ENCODE data around the gene PADI6. TPM values are rescaled to one million over a fixed set of nuclear protein-coding genes. Genes with fewer than 3 reads are reported as not detected.

PADI6 gene
- polyA plus RNA-seq (2013, experiment 1 of 2) = not detected
- polyA plus RNA-seq (2013, experiment 2 of 2) = 0.03 TPM

GRCh38 chr1:17371896-17372295, at the start of gene PADI6:
Gene PADI6 (plus strand): TSS chr1:17372196. CDS start chr1:17372246, 50 bp downstream.
- Histone ChIP-seq H3K4me2 (ENCODE audit: low read length) (no peak within 1 kb of the TSS), H2BK5ac (ENCODE audit: low read length) (no peak within 1 kb of the TSS), H3K27ac (ENCODE audit: low read depth, low read length) (no peak within 1 kb of the TSS), H4K8ac (ENCODE audit: low read depth, low read length) (no peak within 1 kb of the TSS), H3K23ac (ENCODE audit: low read length) (no peak within 1 kb of the TSS), H3K4ac (ENCODE audit: low read depth, low read length) (no peak within 1 kb of the TSS), H2BK120ac (ENCODE audit: low read depth, low read length) (no peak within 1 kb of the TSS), H3K56ac (ENCODE audit: low read length) (no peak within 1 kb of the TSS), H3K79me2 (ENCODE audit: control insufficient read depth, insufficient read depth, low read length) (no peaks in the 10 kb centered on the region), H4K5ac (ENCODE audit: low read length) (no peak within 1 kb of the TSS), H2AK5ac (ENCODE audit: low read length) (no peak within 1 kb of the TSS), H3K18ac (ENCODE audit: low read length) (no peak within 1 kb of the TSS), H3K9ac (ENCODE audit: low read length) (no peak within 1 kb of the TSS), H3K4me3 (ENCODE audit: low read length) (no peak within 1 kb of the TSS), H2BK15ac (replicated peaks; ENCODE audit: low read depth) (no peak within 1 kb of the TSS), H3K27me3 (ENCODE audit: insufficient read depth, low read length, poor library complexity) (no peaks in the 10 kb centered on the region), H3K36me3 (ENCODE audit: control insufficient read depth, insufficient read depth, low read length) (no peaks in the 10 kb centered on the region), H3K4me1 (ENCODE audit: control insufficient read depth, low read depth, low read length) (no peaks in the 10 kb centered on the region), H3K79me1 (ENCODE audit: low read length) (no peaks in the 10 kb centered on the region)
- no peak for DNase-seq
- WGBS (ENCODE audit: extremely low coverage, insufficient coverage, low lambda C conversion rate) = no CpG with 5 or more reads among the region's 7 CpGs

GRCh38 chr1:17328855-17329254, 43.1 kb upstream of the PADI6 start:
- no peak overlapping the region for H2BK15ac ChIP-seq (replicated peaks; ENCODE audit: low read depth)
- H2AK5ac ChIP-seq (ENCODE audit: low read length) = no peak overlapping the region
- H3K4me1 ChIP-seq (ENCODE audit: control insufficient read depth, low read depth, low read length) = no peaks in the 10 kb centered on the region
- no peak overlapping the region for H3K4me3 ChIP-seq (ENCODE audit: low read length)
- H3K4me2 ChIP-seq (ENCODE audit: low read length) = no peak overlapping the region
- no peak overlapping the region for H3K18ac ChIP-seq (ENCODE audit: low read length)
- no peak overlapping the region for H2BK5ac ChIP-seq (ENCODE audit: low read length)
- no peak overlapping the region for H3K4ac ChIP-seq (ENCODE audit: low read depth, low read length)
- H3K79me2 ChIP-seq (ENCODE audit: control insufficient read depth, insufficient read depth, low read length) = no peaks in the 10 kb centered on the region
- no peak for DNase-seq
- H3K27ac ChIP-seq (ENCODE audit: low read depth, low read length) = no peak overlapping the region
- H3K9ac ChIP-seq (ENCODE audit: low read length) = no peak overlapping the region
- H4K5ac ChIP-seq (ENCODE audit: low read length) = no peak overlapping the region
- H3K56ac ChIP-seq (ENCODE audit: low read length) = no peak overlapping the region
- no peaks in the 10 kb centered on the region for H3K79me1 ChIP-seq (ENCODE audit: low read length)
- no peak overlapping the region for H2BK120ac ChIP-seq (ENCODE audit: low read depth, low read length)
- no peaks in the 10 kb centered on the region for H3K27me3 ChIP-seq (ENCODE audit: insufficient read depth, low read length, poor library complexity)
- H4K8ac ChIP-seq (ENCODE audit: low read depth, low read length) = no peak overlapping the region
- no peaks in the 10 kb centered on the region for H3K36me3 ChIP-seq (ENCODE audit: control insufficient read depth, insufficient read depth, low read length)
- no peak overlapping the region for H3K23ac ChIP-seq (ENCODE audit: low read length)
- WGBS (ENCODE audit: extremely low coverage, insufficient coverage, low lambda C conversion rate) = no CpG with 5 or more reads among the region's 5 CpGs

- Histone ChIP-seq H3K27me3 (ENCODE audit: insufficient read depth, low read length, poor library complexity) (no peaks in the 10 kb centered on the region), H4K8ac (ENCODE audit: low read depth, low read length) (no peak overlapping the region), H2BK120ac (ENCODE audit: low read depth, low read length) (no peak overlapping the region), H2BK15ac (replicated peaks; ENCODE audit: low read depth) (no peak overlapping the region), H3K56ac (ENCODE audit: low read length) (no peak overlapping the region), H3K4me2 (ENCODE audit: low read length) (no peak overlapping the region), H3K79me1 (ENCODE audit: low read length) (no peaks in the 10 kb centered on the region), H4K5ac (ENCODE audit: low read length) (no peak overlapping the region), H3K23ac (ENCODE audit: low read length) (no peak overlapping the region), H3K27ac (ENCODE audit: low read depth, low read length) (no peak overlapping the region), H3K9ac (ENCODE audit: low read length) (no peak overlapping the region), H3K4me3 (ENCODE audit: low read length) (no peak overlapping the region), H3K79me2 (ENCODE audit: control insufficient read depth, insufficient read depth, low read length) (no peaks in the 10 kb centered on the region), H2AK5ac (ENCODE audit: low read length) (no peak overlapping the region), H2BK5ac (ENCODE audit: low read length) (no peak overlapping the region), H3K36me3 (ENCODE audit: control insufficient read depth, insufficient read depth, low read length) (no peaks in the 10 kb centered on the region), H3K18ac (ENCODE audit: low read length) (no peak overlapping the region), H3K4me1 (ENCODE audit: control insufficient read depth, low read depth, low read length) (no peaks in the 10 kb centered on the region), H3K4ac (ENCODE audit: low read depth, low read length) (no peak overlapping the region)
- WGBS (ENCODE audit: extremely low coverage, insufficient coverage, low lambda C conversion rate) = no CpG with 5 or more reads among the region's 4 CpGs
- no peak for DNase-seq
Measured at GRCh38 chr1:17329610-17330009, 42.4 kb upstream of the PADI6 start.

GRCh38 chr1:17330856-17331255, 41.1 kb upstream of the PADI6 start:
- Histone ChIP-seq H2BK120ac (ENCODE audit: low read depth, low read length) (no peak overlapping the region), H2BK15ac (replicated peaks; ENCODE audit: low read depth) (no peak overlapping the region), H3K4me2 (ENCODE audit: low read length) (no peak overlapping the region), H3K23ac (ENCODE audit: low read length) (no peak overlapping the region), H3K36me3 (ENCODE audit: control insufficient read depth, insufficient read depth, low read length) (no peaks in the 10 kb centered on the region), H3K4ac (ENCODE audit: low read depth, low read length) (no peak overlapping the region), H3K9ac (ENCODE audit: low read length) (no peak overlapping the region), H3K18ac (ENCODE audit: low read length) (no peak overlapping the region), H4K5ac (ENCODE audit: low read length) (no peak overlapping the region), H3K79me2 (ENCODE audit: control insufficient read depth, insufficient read depth, low read length) (no peaks in the 10 kb centered on the region), H3K27ac (ENCODE audit: low read depth, low read length) (no peak overlapping the region), H2AK5ac (ENCODE audit: low read length) (no peak overlapping the region), H3K4me1 (ENCODE audit: control insufficient read depth, low read depth, low read length) (no peaks in the 10 kb centered on the region), H3K56ac (ENCODE audit: low read length) (no peak overlapping the region), H2BK5ac (ENCODE audit: low read length) (no peak overlapping the region), H3K79me1 (ENCODE audit: low read length) (no peaks in the 10 kb centered on the region), H3K4me3 (ENCODE audit: low read length) (no peak overlapping the region), H3K27me3 (ENCODE audit: insufficient read depth, low read length, poor library complexity) (no peaks in the 10 kb centered on the region), H4K8ac (ENCODE audit: low read depth, low read length) (no peak overlapping the region)
- no peak for DNase-seq
- WGBS (ENCODE audit: extremely low coverage, insufficient coverage, low lambda C conversion rate) = no CpG with 5 or more reads among the region's 7 CpGs

- H4K8ac ChIP-seq (ENCODE audit: low read depth, low read length) = no peak overlapping the region
- no peaks in the 10 kb centered on the region for H3K36me3 ChIP-seq (ENCODE audit: control insufficient read depth, insufficient read depth, low read length)
- no peak overlapping the region for H3K4me2 ChIP-seq (ENCODE audit: low read length)
- H3K79me2 ChIP-seq (ENCODE audit: control insufficient read depth, insufficient read depth, low read length) = no peaks in the 10 kb centered on the region
- H3K9ac ChIP-seq (ENCODE audit: low read length) = no peak overlapping the region
- no peak for DNase-seq
- no peaks in the 10 kb centered on the region for H3K79me1 ChIP-seq (ENCODE audit: low read length)
- WGBS (ENCODE audit: extremely low coverage, insufficient coverage, low lambda C conversion rate) = no CpG with 5 or more reads among the region's 8 CpGs
- no peaks in the 10 kb centered on the region for H3K27me3 ChIP-seq (ENCODE audit: insufficient read depth, low read length, poor library complexity)
- no peak overlapping the region for H3K4me3 ChIP-seq (ENCODE audit: low read length)
- no peaks in the 10 kb centered on the region for H3K4me1 ChIP-seq (ENCODE audit: control insufficient read depth, low read depth, low read length)
- H3K23ac ChIP-seq (ENCODE audit: low read length) = no peak overlapping the region
- no peak overlapping the region for H2BK120ac ChIP-seq (ENCODE audit: low read depth, low read length)
- no peak overlapping the region for H3K27ac ChIP-seq (ENCODE audit: low read depth, low read length)
- no peak overlapping the region for H2BK15ac ChIP-seq (replicated peaks; ENCODE audit: low read depth)
- no peak overlapping the region for H2AK5ac ChIP-seq (ENCODE audit: low read length)
- no peak overlapping the region for H3K56ac ChIP-seq (ENCODE audit: low read length)
- H2BK5ac ChIP-seq (ENCODE audit: low read length) = no peak overlapping the region
- no peak overlapping the region for H3K18ac ChIP-seq (ENCODE audit: low read length)
- no peak overlapping the region for H3K4ac ChIP-seq (ENCODE audit: low read depth, low read length)
- H4K5ac ChIP-seq (ENCODE audit: low read length) = no peak overlapping the region
Measured at GRCh38 chr1:17333081-17333480, 38.9 kb upstream of the PADI6 start.

All from mesendoderm (in vitro differentiated cells).